NCI-H2171 treated with DMSO at 0.1 percent for 48 hours (cell line): ENCODE data around the gene LENG9.
"Not testable (repeated sequence)": the region's sequence is repeated elsewhere in the genome, so short reads cannot be mapped to it uniquely, and the experiment has no call there.

Experiments used
- DNase-seq: peaks from one replicate; lab custom pipeline; 2025; lab: John Stamatoyannopoulos, UW

LENG9 gene

GRCh38 chr19:54459282-54460229 lies 4.0 kb downstream of the LENG9 start:
- no peak for DNase-seq

- DNase-seq = no peak
These were observed 4.8 kb downstream of the LENG9 start for GRCh38 chr19:54458648-54459281.

- no peak for DNase-seq
These were observed 5.6 kb downstream of the LENG9 start for GRCh38 chr19:54457773-54458647.

- DNase-seq = no peak
These were observed 6.9 kb downstream of the LENG9 start for GRCh38 chr19:54456423-54457373.

- no peak for DNase-seq
These were observed 7.7 kb downstream of the LENG9 start for GRCh38 chr19:54455786-54456422.

- no peak for DNase-seq
These were observed 8.6 kb downstream of the LENG9 start for GRCh38 chr19:54454781-54455675.

- no peak for DNase-seq
These were observed 9.4 kb downstream of the LENG9 start for GRCh38 chr19:54453921-54454780.

GRCh38 chr19:54452626-54453025 lies 11.0 kb downstream of the LENG9 start:
- no peak for DNase-seq

GRCh38 chr19:54451997-54452396 lies 11.6 kb downstream of the LENG9 start:
- DNase-seq = no peak

- no peak for DNase-seq
These were observed 12.2 kb downstream of the LENG9 start for GRCh38 chr19:54451331-54451871.

- no peak for DNase-seq
These were observed 13.9 kb downstream of the LENG9 start for GRCh38 chr19:54449701-54450069.

GRCh38 chr19:54448774-54449700 lies 14.5 kb downstream of the LENG9 start, which contains the start of gene LENG8:
Gene LENG8 (plus strand): TSS chr19:54449199. CDS start chr19:54451345, 2,146 bp downstream.
- peak; percentile 94 for DNase-seq

- DNase-seq = peak; percentile 34
These were observed 15.4 kb downstream of the LENG9 start for GRCh38 chr19:54448040-54448773.

GRCh38 chr19:54446349-54446748 lies 17.2 kb downstream of the LENG9 start:
- not testable (repeated sequence) for DNase-seq

GRCh38 chr19:54444737-54445136 lies 18.8 kb downstream of the LENG9 start:
- no peak for DNase-seq

GRCh38 chr19:54440641-54441040 lies 22.9 kb downstream of the LENG9 start:
- no peak for DNase-seq
